IPS-15b (cell line): Measurements from ENCODE around the gene ABCC11.

Experiments
- H3K27me3 ChIP-seq: one replicate; pipeline ENCODE4 v1.6.1; 2013; ENCODE audit warnings: low read length; ENCODE audit not compliant: control insufficient read depth, insufficient read depth
- H3K36me3 ChIP-seq: one replicate; pipeline ENCODE4 v1.6.1; 2013; ENCODE audit warnings: low read length; ENCODE audit not compliant: control insufficient read depth, insufficient read depth
- H3K4me1 ChIP-seq: one replicate; pipeline ENCODE4 v1.6.1; 2013; ENCODE audit warnings: mild to moderate bottlenecking, low read length; ENCODE audit not compliant: control insufficient read depth, insufficient read depth
- H3K4me3 ChIP-seq: one replicate; pipeline ENCODE4 v1.5.1; 2013; ENCODE audit warnings: low read depth, low read length
- H3K9ac ChIP-seq: one replicate; pipeline ENCODE4 v1.6.1; 2013; ENCODE audit warnings: low read depth, mild to moderate bottlenecking, low read length
- H3K9me3 ChIP-seq: one replicate; pipeline ENCODE4 v1.6.1; 2013; ENCODE audit warnings: mild to moderate bottlenecking, low read length; ENCODE audit not compliant: control insufficient read depth, insufficient read depth

ABCC11 gene

DNA sequence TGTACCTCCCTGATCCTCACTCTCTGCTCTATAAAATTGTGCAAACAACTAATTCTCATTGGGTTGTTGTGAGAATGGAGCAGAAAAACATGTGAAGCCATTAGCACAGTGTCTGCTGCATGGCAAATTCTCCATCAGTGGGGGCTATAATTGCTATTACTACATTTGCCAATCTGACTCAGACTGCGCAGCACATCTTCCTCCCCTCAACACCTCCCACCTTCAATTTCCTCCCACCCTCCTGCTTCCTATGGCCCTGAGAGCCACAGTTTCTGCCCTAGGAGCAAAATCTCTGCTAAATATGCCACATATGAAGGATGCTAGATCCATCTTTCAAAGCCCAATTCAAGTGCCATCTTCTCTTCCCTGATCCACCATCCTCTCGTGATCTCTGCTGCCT lies 128.5 kb downstream of the ABCC11 start:
- H3K4me1 ChIP-seq = no peaks in the 10 kb centered on the region
- H3K9ac ChIP-seq = no peak overlapping the region
- no peak overlapping the region for H3K4me3 ChIP-seq
- H3K27me3 ChIP-seq = no peaks in the 10 kb centered on the region
- no peaks in the 10 kb centered on the region for H3K36me3 ChIP-seq
- H3K9me3 ChIP-seq = no peaks in the 10 kb centered on the region

DNA sequence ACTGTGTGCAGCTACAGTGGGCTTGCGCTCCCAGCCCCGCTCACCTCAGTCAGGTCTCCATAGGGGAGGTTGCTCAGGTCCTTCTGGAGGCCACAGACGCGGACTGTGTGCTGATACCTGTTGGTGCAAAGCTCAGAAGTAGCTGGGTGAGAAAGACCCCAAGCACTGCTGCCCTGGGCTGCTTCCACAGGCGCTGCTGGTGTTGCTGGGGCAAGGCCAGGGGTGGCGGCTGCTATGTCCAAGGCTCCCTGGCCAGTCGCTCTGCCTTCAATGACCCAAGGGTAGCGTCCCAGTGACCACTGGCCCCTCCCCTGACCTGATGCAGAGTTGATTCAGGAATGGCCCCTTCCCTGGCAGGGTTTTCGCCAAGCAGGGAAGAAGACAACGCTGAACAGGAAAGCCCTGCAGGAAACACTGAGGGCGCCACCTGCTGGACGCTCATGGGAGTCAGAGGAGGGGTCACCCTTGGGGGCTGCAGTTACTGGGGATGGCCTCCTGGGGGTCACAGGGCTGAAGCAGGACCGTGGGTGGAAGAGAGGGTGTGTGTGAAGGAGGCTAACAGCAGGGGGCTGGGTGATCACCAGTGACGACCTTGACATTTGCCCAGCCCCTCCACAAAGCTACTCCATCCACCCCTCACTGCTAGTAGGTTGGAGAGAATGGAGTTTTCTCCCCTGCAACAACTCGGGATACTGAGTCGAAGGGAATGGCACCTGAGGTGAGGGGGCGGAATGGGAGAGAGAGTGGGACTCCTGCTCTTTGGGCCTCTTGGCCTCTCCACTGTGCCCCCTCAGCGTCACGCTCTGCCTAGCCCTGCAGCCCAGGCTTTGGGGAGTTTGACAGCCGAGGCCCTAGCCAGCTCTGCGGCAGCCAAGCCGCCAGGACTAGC lies 129.9 kb downstream of the ABCC11 start:
- H3K9me3 ChIP-seq = no peaks in the 10 kb centered on the region
- no peak overlapping the region for H3K4me3 ChIP-seq
- no peaks in the 10 kb centered on the region for H3K4me1 ChIP-seq
- no peak overlapping the region for H3K9ac ChIP-seq
- H3K36me3 ChIP-seq = no peaks in the 10 kb centered on the region
- no peaks in the 10 kb centered on the region for H3K27me3 ChIP-seq
